ENCODE data around the gene EXOSC7. TPM values are rescaled to one million over a fixed set of nuclear protein-coding genes. Genes with fewer than 3 reads are reported as not detected.

Gene EXOSC7
- total and polyA plus RNA-seq, 9 of the 15 experiments (the other 6 are each of a cell fraction or from before 2014, with no cell fraction given): 88.5 to 237 (median 112) TPM

DNA sequence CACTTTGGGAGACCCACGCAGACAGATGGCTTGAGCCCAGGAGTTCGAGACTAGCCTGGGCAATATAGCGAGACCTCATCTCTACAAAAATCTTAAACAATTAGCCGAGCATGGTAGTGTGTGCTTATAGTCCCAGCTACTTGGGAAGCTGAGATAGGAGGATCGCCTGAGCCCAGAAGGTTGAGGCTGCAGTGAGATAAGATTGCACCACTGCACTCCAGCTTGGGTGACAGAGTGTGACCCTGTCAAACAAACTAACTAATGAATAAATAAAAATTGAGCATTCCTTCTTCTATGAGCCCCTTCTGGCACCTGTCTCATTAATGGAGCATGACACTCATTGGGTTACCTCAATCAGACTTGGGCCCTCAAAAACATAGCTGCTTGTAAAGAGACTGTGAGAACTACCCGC is 7.6 kb upstream of the EXOSC7 start (continued):
- TF ChIP-seq HBP1 (CRISPR knock-in tag; IDR thresholded peaks at IDR 0.05) (no peak), PCBP2 (IDR thresholded peaks at IDR 0.05; ENCODE audit: low read depth, low read length, poor library complexity, severe bottlenecking) (no peak), ZNF224 (CRISPR knock-in tag; IDR thresholded peaks at IDR 0.05) (no peak), EP300 (IDR thresholded peaks at IDR 0.05; ENCODE audit: low read length) (peak; percentile 89), PHF21A (IDR thresholded peaks at IDR 0.05; ENCODE audit: borderline replicate concordance, low read depth) (peak; percentile 70; the same call in 1 of the 2 replicates), RCOR1 (IDR thresholded peaks at IDR 0.05; ENCODE audit: borderline replicate concordance in 1 of 2, low read depth in 2 of 2, low read length in 2 of 2) (peak; percentile 80 to 95; a peak in 3 of 4 replicates), PHF8 (IDR thresholded peaks at IDR 0.05; ENCODE audit: borderline replicate concordance, low read length) (no peak), ZNF407 (IDR thresholded peaks at IDR 0.05; ENCODE audit: low read depth) (no peak), PRDM10 (IDR thresholded peaks at IDR 0.05; ENCODE audit: partially characterized antibody) (peak; percentile 98), ARID1B (IDR thresholded peaks at IDR 0.05) (peak; percentile 97)
- TF ChIP-seq, protein P1, sequence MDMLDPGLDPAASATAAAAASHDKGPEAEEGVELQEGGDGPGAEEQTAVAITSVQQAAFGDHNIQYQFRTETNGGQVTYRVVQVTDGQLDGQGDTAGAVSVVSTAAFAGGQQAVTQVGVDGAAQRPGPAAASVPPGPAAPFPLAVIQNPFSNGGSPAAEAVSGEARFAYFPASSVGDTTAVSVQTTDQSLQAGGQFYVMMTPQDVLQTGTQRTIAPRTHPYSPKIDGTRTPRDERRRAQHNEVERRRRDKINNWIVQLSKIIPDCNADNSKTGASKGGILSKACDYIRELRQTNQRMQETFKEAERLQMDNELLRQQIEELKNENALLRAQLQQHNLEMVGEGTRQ (CRISPR knock-in tag; IDR thresholded peaks at IDR 0.05): no peak

Data from K562 (cell line).